SU-DHL-6 (cell line): ENCODE measurements around the gene HAP1.

Source experiments
- EZH2phosphoT487 ChIP-seq: fragments of 200-600 bp; sonication (generic), shearing (Covaris generic); conservative IDR thresholded peaks from 2 replicates; pipeline ENCODE4 v1.6.1; 2018; ENCODE audit warnings: mild to moderate bottlenecking, antibody characterized with exemption, low read length, moderate library complexity, mixed read lengths
- TF ChIP-seq, protein P1 (sequence below): fragments of 200-600 bp; sonication (generic); IDR thresholded peaks from one replicate; pipeline ENCODE4 v1.5.1; 2017; ENCODE audit warnings: antibody characterized with exemption, mild to moderate bottlenecking, low read length, moderate library complexity; ENCODE audit not compliant: insufficient read depth, poor library complexity, severe bottlenecking

GRCh38 chr17:41684035-41684434 lies 50.4 kb downstream of the HAP1 start:
- TF ChIP-seq, protein P1, sequence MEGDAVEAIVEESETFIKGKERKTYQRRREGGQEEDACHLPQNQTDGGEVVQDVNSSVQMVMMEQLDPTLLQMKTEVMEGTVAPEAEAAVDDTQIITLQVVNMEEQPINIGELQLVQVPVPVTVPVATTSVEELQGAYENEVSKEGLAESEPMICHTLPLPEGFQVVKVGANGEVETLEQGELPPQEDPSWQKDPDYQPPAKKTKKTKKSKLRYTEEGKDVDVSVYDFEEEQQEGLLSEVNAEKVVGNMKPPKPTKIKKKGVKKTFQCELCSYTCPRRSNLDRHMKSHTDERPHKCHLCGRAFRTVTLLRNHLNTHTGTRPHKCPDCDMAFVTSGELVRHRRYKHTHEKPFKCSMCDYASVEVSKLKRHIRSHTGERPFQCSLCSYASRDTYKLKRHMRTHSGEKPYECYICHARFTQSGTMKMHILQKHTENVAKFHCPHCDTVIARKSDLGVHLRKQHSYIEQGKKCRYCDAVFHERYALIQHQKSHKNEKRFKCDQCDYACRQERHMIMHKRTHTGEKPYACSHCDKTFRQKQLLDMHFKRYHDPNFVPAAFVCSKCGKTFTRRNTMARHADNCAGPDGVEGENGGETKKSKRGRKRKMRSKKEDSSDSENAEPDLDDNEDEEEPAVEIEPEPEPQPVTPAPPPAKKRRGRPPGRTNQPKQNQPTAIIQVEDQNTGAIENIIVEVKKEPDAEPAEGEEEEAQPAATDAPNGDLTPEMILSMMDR: no peak
- TF ChIP-seq EZH2phosphoT487: no peak
